Stimulated activated CD8-positive, alpha-beta memory T cell treated with anti-CD3 and anti-CD28 coated beads, Interleukin-12 subunit alpha, Interleukin-12 subunit beta, amount 100 ng/mL, for 24 hours (primary cell): Measurements from ENCODE around the gene CENPVL3.
"Not testable (repeated sequence)": the region's sequence is repeated elsewhere in the genome, so short reads cannot be mapped to it uniquely, and the experiment has no call there.

ENCODE experiments used
- DNase-seq: peaks from one replicate; pipeline ENCODE4 v3.0.0-alpha.2; 2020; ENCODE audit errors: extremely low read depth

CENPVL3 gene

DNA sequence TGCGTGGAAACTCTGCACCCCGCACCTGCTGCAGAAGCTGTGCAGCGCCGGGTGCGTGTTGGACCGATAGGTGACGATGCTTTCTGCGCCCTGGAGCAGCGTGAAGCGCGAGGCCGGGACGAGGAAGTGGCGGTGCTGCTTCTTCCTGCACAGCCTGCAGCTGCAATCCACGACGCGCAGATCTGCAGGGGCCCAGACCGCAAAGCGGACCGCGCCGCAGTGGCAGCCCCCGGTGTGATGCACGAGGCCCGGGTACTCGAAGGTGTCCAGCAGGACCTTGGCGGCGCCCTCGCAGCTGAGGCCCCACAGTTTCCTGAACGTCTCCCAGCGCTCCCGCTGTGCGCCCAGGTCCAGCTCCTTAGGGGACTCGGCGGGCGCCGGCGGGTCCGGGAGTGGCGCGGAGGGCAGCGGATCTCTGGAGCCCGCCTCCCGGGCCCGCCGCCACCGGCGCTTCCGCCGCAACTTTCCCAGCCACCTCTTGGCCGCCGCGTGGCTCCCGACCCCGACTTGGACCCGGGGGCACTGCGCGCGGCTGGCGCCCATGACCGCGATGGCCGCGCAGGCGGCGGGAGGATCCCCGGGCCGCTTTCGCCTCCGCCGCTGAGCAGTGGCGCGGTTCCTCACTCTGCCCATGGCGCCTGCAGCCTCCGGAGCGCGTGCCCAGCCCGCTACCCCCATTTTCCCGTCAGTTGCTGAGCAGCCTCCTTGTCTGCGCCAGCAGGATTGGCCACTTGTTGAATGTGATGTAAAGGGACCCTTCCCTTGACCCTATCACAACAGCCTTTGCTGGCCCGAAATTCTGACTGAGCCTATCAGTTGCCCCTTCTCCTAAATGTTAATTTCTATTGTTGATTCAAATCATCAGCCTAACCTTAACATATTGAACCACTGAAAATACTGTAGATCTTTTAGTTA lies at the start of gene CENPVL3:
TSS of gene CENPVL3 (minus strand) at position 672 of the 915 bp plus-strand sequence. CDS start at position 633, 39 bp downstream.
- DNase-seq: not testable (repeated sequence)

DNA sequence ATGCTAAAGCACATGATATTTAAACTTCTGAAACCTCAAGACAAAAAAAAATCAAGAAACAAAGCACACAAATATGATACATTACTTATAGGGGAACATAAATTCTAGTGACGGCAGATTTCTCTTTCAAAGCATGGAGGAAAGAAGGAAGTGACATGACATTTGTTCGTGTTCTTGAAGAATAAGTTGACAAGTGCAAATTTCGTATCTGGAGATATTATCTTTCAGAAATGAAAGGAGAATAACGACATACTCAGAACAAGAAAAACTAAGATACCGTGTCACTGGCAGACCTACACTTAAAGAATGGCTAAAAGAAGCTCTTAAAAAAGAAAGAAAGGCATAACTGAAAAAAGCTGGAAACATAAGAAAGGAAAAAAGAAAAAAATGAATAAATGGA lies 47.3 kb upstream of the CENPVL3 start:
- no peak for DNase-seq

DNA sequence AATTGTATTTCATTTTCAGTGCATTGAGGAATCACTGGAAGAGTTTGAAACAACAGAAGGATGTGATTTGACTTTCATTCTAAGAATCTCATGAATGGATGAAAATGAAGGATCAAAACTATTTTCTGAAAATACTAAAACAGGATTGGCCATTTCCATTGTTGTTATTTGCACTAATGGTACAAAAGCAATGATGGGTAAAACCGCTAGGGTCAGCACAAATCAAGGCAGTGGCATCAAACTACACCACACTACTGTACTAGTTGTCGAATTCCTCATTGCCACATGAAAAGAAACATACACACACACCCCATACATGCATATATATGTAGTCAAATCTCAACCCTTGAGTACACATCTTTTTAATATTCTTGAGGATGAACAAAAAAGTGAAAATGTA lies 24.7 kb upstream of the CENPVL3 start:
- no peak for DNase-seq

DNA sequence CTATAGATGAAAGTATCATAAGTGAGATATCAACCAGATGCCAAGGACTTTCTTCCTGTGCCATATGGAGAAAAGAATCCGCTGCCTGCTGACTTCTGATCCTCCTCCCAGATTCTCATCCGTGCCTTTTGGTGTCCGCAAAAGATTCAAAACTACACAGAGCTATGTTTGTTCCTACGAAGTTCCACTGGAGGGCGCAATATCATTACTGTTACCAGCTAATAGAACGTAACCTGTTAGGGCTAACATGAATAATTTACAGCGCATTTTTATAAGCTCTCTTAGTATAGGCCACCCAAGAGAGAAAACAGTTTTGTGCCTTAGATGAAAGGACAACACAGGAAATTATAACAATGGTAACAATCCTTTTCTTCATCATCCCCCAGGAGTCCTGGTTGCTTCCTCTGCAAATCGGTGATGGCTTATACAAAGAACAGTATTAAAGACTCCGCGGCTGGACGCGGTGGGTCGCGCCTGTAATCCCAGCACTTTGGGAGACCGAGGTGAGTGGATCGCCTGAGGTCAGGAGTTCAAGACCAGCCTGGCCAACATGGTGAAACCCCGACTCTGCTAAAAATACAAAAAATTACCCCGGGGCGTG lies 22.8 kb upstream of the CENPVL3 start:
- DNase-seq: no peak

DNA sequence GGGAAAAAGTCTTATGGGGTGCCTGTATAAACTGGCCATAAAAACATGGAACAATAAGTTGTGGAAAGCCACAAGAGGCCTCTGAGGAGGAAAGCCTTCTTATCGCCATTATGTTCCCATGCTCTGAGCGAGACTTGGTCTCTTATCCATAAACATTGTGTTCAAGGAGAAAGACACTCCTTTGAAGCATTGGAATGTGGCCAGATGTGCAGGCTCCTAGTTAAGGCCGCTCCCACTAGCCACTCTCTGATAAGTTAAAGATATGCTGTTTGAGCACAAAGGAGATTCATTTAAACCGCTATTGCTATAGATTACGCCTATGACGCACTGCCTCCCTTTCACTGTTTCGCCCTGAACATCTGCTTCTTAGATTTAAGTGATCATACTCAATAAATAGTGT lies 17.8 kb upstream of the CENPVL3 start:
- not testable (repeated sequence) for DNase-seq

DNA sequence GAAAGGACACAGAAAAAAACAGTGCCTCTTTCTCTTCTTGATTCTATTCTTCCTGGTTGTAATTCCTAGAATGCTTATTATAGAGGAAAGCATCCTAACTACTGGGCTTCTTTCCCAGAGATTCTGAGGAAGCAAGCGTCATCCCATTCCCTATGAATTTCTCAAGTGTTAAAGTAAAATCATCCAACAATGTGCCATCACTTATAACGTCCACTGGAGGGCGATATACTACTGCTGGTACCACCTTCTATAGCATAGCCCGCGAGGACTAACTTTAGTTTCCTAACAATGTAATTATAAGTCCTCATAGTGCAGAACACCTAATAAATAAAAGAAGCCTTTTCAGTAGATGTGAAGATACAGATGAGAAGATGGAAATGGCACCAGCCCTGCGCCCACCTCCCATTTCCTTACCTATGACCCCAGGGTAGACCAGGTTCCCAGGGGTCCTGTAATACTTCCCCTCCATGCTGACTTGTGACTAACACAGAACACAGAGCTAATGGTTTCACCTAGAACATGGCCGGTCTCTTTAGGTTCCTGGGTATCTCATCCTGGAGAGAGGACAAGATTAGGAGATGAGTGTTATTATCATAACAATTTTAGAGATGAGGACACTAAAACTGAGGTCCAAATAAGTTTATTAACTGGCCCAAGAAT lies 4.2 kb downstream of the CENPVL3 start:
- no peak for DNase-seq

DNA sequence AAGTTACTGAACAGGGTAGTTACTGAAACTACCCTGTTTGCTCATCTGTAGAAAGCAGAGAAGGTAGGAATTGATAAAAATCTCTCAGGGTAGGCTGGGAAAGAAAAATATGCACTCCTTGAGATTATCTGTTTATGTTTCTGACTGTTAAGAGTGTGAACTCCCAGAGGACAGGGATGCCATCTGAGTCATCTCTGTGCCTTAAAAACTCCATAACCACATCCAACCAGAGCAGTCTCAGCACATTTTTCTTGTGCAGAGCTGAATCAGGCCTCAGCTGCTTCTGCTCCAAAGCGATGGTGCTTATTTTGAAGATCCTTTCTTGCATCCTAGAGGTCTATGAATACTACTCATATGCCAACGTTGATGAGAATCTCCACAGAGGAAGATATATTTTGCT lies 9.9 kb downstream of the CENPVL3 start:
- no peak for DNase-seq

DNA sequence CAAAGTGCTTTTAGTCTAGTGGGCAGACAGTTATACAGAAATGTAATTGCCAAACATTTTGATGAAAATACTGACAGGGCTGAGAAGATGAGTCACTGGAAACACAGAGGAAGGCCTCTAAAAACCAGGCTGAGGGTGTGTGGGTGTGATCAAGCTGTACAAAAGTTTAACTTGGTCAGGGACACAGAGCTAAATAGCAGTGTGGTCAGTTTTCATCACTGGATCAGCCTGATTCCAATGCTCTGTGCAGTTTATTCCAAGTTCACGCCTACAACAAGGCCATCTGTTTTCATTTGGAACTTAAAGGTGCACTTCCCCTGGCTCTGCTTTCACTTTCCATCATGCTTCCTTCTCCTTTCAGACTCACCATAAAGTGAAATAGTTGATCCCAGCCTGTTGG lies 10.6 kb downstream of the CENPVL3 start:
- DNase-seq: no peak

DNA sequence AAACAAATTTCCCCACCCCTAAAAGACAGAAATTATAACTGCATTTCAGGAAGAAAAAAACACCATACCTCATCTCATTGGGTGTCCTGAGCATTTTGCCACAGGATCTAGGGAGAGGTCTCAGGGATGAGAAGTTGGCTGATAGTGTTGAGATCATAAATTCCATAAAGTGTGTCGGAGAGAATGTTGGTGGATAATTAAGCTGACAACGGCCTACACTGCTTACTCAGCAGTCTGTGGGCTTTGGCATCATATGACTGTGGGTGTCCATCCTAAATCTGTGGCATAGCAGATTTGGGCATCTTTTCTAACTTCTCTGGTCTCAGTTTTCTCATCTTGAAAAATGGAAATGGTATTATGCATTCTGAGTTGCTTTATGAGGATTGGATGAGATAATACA lies 12.3 kb downstream of the CENPVL3 start:
- no peak for DNase-seq

DNA sequence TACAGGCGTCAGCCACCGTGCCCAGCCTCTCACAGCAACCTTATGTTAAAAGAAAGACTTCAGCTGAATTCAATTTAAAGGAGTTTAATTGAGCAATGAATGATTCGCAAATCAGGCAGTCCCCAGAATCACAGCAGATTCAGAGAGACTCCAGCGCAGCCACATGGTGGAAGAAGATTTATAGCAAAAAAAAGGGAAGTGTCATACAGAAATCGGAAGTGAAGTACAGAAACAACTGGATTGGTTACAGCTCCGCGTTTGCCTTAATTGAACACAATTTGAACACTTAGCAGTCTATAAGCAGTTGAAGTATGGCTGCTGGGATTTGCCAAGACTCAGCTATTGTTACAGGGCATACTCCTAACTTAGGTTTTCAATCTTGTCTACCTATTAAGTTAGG lies 19.8 kb downstream of the CENPVL3 start:
- no peak for DNase-seq

DNA sequence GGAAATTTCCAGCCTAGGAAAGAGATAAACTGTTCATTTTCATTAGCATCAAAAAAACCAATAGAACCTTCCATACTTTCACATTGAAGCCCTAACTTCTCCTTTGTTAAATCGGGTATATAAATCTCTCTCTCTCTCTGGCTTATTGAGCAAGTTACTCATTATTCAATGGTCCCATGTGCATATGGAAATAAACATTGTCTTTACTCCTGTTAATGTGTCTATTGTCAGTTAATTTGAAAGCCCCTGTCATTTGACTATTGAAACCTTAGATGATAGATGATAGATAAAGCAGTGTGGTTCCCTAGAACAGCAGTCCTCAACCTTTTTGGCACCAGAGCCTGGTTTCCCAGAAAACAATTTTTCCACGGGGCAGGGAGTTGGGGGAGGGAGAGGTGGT lies 46.8 kb downstream of the CENPVL3 start:
- DNase-seq: no peak

DNA sequence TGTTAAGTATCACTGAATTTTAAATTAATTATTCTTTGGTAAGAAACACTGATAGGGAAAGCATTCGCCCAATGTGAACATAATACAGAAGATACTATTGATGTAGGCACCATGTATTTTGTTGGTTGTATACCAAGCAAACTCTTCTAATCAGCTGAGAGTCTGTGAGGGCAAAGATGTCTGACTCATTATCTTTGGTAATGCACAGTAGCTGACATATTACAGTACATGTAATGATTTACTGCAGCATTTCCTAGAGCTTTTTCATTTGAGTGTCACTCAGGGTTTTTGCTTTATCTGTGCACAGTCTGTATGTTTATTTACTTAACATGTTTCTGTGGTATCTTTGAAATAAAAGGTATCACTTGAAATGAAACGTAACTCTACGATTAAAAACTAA lies 49.2 kb downstream of the CENPVL3 start:
- DNase-seq: no peak

DNA sequence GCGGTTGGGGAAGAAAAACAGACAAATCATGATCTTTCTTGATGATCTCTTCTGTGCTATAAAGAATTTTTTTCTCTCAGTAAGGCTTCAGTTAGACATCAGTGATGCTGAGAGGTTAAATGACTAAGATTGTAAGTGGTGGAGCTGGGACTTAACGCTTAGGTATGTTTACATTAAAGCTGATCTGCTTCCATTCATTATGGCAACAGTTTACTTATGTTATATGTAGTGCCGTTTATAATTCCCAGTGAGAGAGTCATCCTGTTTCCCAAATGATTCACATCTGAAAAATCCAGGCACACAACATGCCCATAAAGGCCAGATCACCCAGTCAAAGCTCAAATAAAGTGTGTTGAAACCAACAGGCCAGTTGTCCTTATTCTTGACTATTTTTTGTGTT lies 50.1 kb downstream of the CENPVL3 start:
- DNase-seq: no peak
